Measurements from ENCODE around the gene FAM107B. TPM values are rescaled to one million over a fixed set of nuclear protein-coding genes. Genes with fewer than 3 reads are reported as not detected.

FAM107B gene
- total and polyA plus RNA-seq, 2 of the 8 experiments (the other 6 are each of a cell fraction or from before 2014, with no cell fraction given): 7.5 to 28.1 TPM

GRCh38 chr10:14595526-14596182 is 179.0 kb downstream of the FAM107B start (continued):
- TF ChIP-seq CHD7 (IDR thresholded peaks at IDR 0.05; ENCODE audit: insufficient replicate concordance, low read length) (no peak), USF2 (IDR thresholded peaks at IDR 0.05; ENCODE audit: low read length) (no peak), YY1 (IDR thresholded peaks at IDR 0.05; ENCODE audit: low read depth, low read length) (no peak), SIN3A (conservative IDR thresholded peaks at IDR 0.05 in 1 of 2, IDR thresholded peaks at IDR 0.05 in 1 of 2; ENCODE audit: low read depth in 1 of 2, low read length in 2 of 2) (no peak), JUN (IDR thresholded peaks at IDR 0.05; ENCODE audit: low read depth, low read length) (no peak), TEAD4 (IDR thresholded peaks at IDR 0.05; ENCODE audit: low read depth, low read length) (no peak)

Data from H1 (cell line).